COR-L47 (cell line): ENCODE results near the gene MAFB.

Experiments used
- DNase-seq: peaks from one replicate; lab custom pipeline; 2025; lab: John Stamatoyannopoulos, UW

MAFB gene

DNA sequence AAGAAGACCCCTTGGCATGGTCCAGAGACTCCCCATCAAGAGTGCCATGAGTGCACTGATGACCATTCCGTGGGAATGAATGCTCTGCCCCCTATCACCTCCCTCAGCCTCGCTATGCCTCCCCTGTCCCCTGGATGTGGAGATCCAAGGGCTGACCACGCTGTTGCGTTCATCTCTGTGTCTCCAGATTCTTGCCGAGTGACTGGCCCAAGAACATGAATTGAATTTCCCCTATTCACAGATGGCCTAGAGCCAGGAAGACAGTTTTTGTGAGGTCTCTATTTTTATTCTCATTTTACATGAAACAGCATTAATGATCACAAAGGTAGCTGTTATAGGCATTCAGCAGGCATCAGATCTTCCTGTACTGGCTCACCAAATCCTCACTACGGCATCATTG lies 33.6 kb downstream of the MAFB start:
- no peak for DNase-seq

DNA sequence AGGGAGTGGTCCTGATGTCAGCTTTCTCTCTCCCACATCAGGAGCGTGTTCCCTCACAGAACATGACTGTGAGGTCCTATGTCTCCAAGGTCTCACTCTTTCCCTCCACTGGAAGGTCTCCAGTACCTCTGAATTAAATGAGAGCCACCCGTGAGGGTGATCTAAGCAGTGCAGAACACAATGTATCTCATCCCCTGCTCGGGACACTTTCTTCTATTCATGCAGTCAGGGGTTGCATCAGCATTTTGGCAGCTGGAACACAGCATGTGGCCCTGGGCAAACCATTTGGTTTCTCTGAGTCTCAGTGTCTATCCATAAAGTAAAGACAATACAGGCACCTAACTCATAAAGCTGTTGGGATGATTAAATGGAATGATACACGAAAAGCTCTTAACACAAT lies 34.2 kb downstream of the MAFB start:
- no peak for DNase-seq

DNA sequence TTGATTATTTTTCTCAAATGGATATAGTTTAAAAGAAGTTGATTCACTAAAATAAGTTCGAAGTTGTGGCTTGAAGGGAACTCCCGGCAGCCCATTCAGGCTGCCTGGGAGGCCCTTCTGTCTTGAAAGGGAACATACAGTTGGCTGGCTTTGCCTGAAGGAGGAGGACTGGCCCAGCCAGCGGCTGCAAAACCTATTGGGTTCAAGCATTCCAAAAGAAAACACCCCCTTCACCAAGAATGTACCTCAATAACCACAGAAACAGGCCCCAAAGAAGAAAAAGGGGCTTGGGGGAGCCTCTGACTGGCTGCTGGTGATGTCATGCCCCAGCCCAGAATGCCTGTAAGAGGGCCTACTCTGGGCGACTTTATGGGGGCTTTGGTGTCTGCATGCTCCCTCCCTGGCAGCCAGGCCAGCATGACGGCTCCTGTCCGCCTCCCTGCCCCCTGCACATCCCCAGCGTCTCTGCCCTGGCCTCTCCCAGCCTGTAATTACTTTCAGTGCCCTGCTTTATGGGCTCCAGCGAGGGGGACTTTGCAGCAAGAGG lies 36.5 kb downstream of the MAFB start:
- DNase-seq: no peak

DNA sequence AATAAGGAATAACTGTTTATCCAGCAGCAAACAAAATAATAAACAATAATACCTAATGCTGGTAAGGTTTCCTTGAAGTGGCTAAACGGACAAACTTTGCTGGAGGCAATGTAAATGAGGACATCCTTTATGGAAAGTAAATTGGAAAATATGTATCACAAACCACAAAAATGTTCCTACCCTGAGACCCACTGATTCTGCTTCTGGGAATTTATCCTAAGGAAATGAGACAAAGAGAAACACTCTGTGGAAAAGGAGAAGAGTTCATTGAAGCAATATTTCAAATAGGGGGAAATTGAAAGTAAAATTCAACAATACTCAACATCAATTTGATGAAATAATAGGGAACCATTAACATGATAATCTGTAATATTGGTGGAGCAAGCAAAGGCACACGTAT lies 37.9 kb downstream of the MAFB start:
- no peak for DNase-seq

DNA sequence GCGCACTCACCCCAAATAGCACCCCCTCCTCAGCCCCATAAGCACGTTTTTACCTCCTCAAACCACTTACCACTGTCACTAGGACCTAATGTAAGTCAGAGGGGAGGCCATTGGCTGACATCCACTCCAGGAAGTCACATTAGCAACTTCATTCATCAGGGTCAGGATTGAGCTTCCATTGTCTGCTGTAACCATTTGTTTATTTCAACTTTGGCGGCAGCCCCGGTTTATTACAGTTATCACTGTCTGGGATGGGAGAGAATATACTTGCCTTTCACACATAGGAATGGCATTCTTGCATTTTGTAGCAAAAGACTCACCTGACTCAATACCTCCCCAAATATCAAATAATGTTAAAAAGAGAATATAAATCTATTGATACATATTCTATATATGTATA lies 38.3 kb downstream of the MAFB start:
- no peak for DNase-seq

DNA sequence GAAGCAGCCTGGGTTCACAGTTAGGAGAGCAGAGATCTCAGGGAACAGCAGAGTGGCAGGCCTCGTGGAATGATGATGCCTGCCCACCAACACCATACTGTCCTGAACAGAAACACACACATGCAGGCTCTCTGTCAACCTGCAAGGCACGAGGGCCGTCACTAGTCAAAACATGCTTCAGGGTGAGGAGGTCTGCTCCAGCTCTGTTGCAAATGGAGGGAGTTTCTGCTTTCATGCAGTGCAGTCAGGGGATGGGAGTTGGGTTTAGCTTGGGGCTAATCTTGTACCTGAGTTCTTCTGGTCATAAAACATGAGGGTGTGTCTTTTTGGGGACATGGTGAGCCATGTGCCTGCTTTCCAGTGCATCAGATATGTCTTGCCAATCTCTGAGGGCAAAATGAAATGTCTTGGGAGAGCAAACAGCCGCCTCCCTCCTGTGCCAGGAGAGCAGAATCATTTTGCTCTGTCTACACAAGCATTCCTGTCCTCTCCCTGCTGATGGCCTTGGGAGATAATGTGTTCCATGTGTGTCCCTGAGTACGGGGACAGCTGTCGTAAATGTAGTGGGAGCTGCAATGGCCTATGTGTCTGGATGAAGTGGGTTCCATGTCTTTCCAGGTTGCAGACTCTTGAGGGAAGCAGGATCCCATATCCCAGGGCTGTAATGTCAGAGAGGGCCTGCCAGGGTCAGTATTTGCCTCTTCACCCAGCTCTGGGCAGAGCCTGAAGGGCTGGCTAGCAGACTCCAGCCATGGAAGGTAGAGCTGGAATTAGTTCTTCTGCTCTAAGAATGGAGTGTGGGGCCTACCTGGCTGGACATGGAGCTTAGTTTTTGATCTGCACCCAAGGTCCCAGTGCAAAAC lies 40.6 kb downstream of the MAFB start:
- no peak for DNase-seq

DNA sequence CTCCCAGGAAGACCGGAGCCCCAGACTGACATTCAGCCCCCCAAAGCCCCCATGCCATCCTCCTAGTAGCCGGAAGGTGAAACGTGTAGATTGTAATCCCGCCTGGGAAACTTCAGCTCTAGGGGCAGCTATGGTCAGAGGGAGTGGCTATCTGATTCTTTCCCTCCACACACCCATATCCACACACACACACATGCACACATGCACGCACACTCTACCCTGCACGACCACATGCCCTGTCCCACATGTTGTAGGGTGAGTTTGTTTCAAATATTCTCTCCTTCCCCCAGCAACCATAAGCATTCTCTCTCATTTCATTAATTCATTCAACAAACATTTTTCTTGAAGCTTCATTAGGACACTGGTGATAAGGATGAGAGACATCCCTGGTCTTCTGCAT lies 42.2 kb downstream of the MAFB start:
- DNase-seq: no peak

DNA sequence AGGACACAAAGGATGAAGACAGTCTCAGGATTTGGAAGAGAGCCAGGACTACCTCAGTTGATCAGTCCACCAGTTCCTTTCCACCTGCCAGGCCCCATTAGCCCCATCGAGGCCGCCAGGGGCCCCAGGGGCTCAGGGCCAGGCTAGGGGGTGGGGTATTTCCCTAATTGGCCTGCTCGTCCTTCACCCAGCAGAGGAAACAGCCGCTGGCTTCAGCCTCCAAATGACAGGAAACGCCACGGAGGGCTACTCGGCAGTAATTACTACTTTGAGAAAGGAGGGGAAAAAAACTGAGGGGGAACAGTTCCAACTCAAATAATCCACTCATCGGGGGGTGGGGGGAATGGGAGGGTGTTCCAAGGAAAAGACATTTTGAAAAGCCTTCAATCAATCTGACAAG lies 42.7 kb downstream of the MAFB start:
- peak; percentile 95 for DNase-seq

DNA sequence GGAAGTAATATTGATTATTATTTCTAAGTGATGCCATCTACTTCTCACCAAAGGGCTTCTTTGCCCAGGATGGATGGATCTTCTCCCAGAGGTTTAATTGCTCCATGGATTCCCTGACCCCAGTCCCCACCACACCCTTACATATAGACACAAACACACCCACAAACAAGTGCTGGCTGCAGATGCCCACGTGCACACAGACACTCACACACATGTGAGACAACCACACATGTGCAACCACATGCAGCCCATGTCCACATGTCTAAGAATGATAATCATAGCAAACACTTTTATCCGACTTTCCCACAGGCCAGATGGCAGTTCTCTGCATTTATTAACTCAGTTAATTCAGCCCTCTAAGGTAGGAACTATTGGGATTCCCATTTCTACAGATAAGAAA lies 44.2 kb downstream of the MAFB start:
- DNase-seq: no peak

DNA sequence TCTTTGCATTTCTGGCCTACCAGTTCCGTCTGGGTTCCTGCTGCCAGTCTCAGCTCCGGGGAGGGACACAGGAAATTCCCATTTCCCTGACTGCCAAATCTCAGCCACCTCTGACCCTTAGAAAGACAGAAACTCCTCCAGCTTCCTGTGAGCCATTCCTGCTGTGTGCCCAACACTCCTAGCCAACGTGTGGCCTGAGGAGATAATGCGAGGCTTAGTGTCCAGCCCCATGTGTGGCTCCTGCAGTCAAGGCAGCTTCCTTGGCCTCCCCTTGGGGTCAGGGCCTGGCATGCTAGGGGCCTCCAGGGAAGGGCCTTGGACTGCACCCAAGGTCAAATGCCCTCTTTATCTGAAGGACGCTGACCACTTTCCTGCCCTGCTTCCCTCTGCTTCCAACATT lies 45.1 kb downstream of the MAFB start:
- no peak for DNase-seq

DNA sequence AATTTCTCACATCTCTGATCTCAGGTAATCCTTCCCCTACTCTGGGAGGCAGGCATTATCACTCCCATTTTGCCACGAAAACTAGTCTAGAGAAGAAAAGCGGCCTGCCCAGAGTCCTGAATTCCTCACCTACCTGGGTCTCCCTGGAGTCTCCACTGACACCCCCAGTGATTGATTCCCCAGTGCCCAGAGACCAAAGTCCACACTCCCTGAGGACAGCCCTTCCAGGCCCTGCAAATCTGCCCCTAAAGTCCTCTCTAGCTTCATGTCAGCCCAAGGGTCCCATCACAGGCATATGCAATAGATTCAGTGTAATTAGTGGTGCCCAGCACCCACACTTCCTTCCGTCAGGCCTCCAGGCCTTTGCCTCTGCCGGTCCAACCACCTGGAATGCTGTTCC lies 47.2 kb downstream of the MAFB start:
- DNase-seq: no peak

DNA sequence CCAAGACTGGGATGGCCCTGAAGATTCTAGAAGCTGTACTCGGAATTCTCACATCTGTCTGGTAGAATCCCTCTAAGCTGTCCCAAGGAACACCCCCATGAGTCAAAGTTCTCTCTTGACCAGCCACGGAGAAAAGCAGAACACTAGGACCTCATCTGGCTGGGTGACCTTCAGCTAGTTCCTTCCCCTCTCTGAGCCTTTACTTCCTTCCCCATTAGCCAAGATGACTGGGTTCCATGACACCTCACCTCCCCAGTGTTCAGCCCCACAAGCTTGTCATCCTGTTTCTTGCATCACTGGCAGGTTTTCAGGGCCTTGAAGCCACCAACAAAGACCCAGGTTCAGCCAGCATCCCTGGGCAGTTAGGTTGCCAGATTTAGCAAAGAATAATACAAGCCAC lies 47.8 kb downstream of the MAFB start:
- DNase-seq: no peak

DNA sequence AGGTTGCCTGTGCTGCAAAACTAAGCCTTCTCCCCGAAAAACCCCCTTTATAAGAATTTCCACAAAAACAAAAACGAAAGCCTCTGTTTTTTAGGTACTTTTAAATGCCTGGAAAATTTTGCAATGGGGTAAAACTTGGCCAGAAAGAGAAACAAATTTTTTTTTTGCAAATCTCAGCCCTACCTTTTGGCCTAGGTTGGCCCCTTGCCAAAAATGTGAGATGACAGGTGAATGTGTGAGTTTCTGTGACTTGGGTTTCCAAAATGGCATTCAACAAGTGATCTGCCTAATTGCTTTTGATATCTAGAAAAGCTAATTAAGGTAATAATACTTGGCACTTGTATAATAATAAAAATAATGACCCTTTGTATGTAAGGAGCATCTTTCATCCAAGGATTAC lies 48.4 kb downstream of the MAFB start:
- DNase-seq: peak; percentile 18

DNA sequence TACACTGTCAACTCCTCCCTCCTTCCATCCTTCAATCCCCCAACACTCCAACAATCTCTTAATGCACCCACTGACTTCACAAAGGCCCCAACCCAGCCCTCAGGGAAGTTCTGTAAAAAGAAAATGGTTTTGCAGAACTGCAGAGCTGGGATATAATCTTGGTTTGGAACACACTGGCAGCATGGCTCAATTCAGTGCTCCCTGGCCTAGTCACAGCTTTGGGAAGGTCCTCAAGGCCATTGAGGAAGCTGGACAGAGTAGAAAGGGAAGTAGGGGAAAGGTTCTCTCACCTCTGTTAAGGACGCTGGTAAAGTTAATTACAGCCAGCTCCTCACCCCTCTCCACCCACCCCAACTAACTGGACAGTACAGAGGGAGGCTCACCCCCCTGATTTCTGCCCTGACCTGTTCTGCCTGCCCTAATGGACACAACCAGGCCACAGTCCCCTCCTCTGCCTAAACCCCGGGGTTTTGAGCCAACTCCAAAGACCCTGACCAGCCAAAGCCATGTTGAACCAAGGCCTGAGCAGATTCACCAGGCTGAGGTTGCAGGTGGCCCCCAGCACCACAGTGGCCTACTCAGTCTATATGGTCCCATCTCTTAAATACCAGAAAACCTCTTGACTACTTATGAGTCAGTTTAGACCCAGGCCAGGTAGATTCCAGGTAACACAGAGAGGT lies 49.2 kb downstream of the MAFB start:
- no peak for DNase-seq

DNA sequence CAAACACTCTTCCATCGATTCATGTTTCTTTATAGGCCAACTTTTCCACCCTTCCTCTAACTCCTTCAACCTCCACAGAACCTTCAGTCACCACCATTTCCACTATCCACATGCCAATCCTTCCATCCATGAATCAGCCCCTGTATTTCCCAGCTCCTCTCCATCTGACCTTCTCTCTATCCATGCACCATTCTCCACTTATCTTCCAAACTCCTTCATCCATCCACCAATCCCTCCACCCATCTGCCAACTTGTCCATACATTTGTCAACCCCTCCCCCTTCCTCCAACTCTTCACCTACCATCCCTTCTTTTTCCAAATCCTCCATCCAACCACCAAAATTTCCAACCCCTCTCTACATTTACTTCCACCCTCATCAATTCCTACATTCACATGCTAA lies 49.9 kb downstream of the MAFB start:
- no peak for DNase-seq

DNA sequence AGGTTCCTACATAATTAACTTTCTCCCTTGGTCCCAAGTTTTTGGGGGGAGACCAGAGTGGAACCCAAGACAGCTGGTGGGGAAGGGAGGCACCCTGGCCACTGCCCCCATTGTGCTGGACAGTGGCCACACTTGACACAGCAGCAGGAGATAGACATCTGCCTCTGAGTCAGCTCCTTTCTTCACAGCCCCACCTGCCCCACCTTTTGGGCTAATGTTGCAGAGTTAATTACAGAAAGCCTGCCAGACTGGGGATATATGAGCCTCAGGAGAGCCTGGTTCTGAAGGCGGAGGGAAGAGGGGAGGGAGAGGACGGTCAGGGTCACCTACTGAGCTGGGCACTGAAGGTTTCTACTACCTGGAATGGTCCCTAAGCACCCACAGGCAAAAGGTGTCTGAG lies 50.6 kb downstream of the MAFB start:
- DNase-seq: peak; percentile 59

DNA sequence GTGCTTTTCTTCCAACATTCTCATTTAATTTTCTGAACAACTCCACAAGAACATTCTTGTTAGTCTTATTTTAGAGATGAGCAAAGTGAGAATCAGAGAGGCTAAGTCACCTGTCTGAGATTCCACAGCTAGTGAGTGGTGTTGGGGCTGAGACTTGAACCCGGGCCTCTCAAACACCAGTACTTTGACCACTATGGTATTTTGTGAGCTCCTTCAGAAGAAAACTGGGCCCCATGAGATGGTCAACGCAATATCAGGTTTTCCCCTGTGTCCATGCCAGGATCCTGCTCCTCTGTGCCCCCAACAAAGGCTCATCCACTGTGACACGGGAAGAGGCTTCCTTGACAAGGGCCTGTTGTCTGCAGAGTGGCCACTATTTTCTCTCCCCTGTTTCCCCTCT lies 51.9 kb downstream of the MAFB start:
- no peak for DNase-seq

DNA sequence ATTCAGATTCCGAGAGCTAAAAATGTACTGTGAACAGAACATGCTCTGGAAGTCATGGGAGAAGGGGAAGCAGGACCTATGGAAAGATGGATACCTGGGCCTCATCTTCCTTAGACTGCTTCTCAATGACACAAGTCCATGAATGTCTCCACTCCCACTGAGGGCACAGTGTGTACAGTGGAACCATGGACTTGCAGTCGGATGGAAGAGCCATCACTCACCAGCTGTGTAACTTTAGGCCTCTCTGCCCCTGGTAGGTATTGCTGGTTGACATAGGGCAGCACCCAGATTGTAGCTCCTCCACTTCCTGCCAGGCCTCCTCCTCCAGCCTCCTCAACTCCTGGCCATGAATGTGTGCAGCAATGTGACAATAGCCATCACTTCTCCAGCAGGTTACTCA lies 52.5 kb downstream of the MAFB start:
- no peak for DNase-seq

DNA sequence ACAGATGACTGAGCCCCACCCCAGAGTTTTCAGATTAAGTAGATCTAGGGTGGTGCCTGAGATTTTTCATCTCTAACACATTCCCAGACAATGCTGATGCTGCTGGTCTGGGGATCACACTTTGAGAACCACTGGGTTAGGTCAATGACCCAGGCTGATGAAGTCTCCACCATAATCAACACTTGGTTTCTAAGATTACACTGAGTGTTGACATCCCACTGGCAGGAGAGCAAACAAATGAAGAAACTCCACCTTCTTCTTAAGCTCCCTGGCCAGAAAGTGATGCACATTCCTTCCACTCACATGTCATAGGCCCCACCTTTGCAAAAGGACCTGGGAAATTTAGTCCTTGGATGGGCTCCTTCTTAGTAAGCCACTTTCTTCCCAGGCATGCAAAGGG lies 53.1 kb downstream of the MAFB start:
- DNase-seq: no peak
